Panc1 (cell line): Measurements from ENCODE around the gene TOGARAM1. TPM values are rescaled to one million over a fixed set of nuclear protein-coding genes. Genes with fewer than 3 reads are reported as not detected.

Experiments used
- ATAC-seq: fragments of 200-7000 bp; cut with Tn5 transposase; 2 replicates; pipeline ENCODE4 v1.9.1; 2020; ENCODE audit warnings: mild to moderate bottlenecking, moderate library complexity
- BruUV-seq: library from RNA; stranded (reverse); fragments of 400-500 nt; replicated peaks from 2 replicates; lab custom pipeline; 2021; lab: Mats Ljungman, UMichigan
- CTCF ChIA-PET: fragments of 300-600 bp; sonication (Branson Sonifier 250); formaldehyde crosslinking; loops from one replicate; lab custom pipeline; 2022; ENCODE audit warnings: antibody characterized with exemption; lab: Charles Lee
- POLR2A ChIA-PET: fragments of 300-600 bp; sonication (Branson Sonifier 250); formaldehyde crosslinking; loops from one replicate; lab custom pipeline; 2022; ENCODE audit warnings: antibody characterized with exemption; lab: Charles Lee
- DNase-seq: peaks from one replicate; pipeline ENCODE4 v3.0.0-alpha.2; 2010; ENCODE audit warnings: low read depth, low spot score
- H3K27ac ChIP-seq: 2 replicates; pipeline ENCODE4 v1.5.1; 2011; ENCODE audit warnings: mild to moderate bottlenecking, low read length, inconsistent platforms
- H3K27me3 ChIP-seq: fragments of 200-500 bp; sonication (Bioruptor generic); 2 replicates; pipeline ENCODE4 v1.6.0; 2014; ENCODE audit warnings: low read length, inconsistent platforms; ENCODE audit not compliant: control insufficient read depth, insufficient read depth
- H3K36me3 ChIP-seq: fragments of 200-500 bp; sonication (Bioruptor generic); 2 replicates; pipeline ENCODE4 v1.5.1; 2014; ENCODE audit warnings: inconsistent platforms, mild to moderate bottlenecking, low read length, moderate library complexity; ENCODE audit not compliant: control insufficient read depth, insufficient read depth
- H3K4me1 ChIP-seq: 2 replicates; pipeline ENCODE4 v1.5.1; 2011; ENCODE audit warnings: inconsistent platforms, mild to moderate bottlenecking, low read length, moderate library complexity; ENCODE audit not compliant: control insufficient read depth, insufficient read depth
- H3K4me3 ChIP-seq, 2 experiments: 2 replicates each; pipeline ENCODE4 v1.5.1; 2011 to 2012; ENCODE audit warnings: low read depth in 2 of 2, low read length in 2 of 2, mild to moderate bottlenecking in 2 of 2, inconsistent platforms in 1 of 2, moderate library complexity in 1 of 2
- H3K9me3 ChIP-seq: fragments of 200-500 bp; sonication (Bioruptor generic); 2 replicates; pipeline ENCODE4 v1.5.1; 2014; ENCODE audit warnings: low read depth, mild to moderate bottlenecking, inconsistent platforms, low read length, moderate library complexity; ENCODE audit not compliant: control insufficient read depth, insufficient read depth
- POLR2AphosphoS5 ChIP-seq: IDR thresholded peaks from 2 replicates; pipeline ENCODE4 v1.6.1; 2012; ENCODE audit warnings: mild to moderate bottlenecking, low read depth, low read length, moderate library complexity
- SIN3A ChIP-seq: IDR thresholded peaks from 2 replicates; pipeline ENCODE4 v1.6.1; 2012; ENCODE audit warnings: low read depth, mild to moderate bottlenecking, low read length, moderate library complexity, borderline replicate concordance; ENCODE audit not compliant: insufficient read depth
- TCF7L2 ChIP-seq: IDR thresholded peaks from 2 replicates; pipeline ENCODE4 v1.6.1; 2011; ENCODE audit warnings: mild to moderate bottlenecking, low read depth, low read length, inconsistent platforms
- in situ Hi-C: cut with HindIII; loops from 2 replicates; pipeline ENCODE4 v1.10.0; 2016; ENCODE audit warnings: low sequenced_read_pairs, low pct_unique_long_range_greater_than_20kb
- intact Hi-C: fragments of 100-400 bp; cut with micrococcal nuclease; formaldehyde crosslinking; loops from one replicate; pipeline ENCODE4 v1.10.0; 2022; ENCODE audit not compliant: unreplicated experiment
- total RNA-seq: library from RNA; stranded (reverse); gene quantifications from one replicate; pipeline ENCODE4 v1.2.1, GENCODE V29; 2021; ENCODE audit not compliant: unreplicated experiment
- TF ChIP-seq, protein P1 (sequence below): fragments of 450-650 bp; IDR thresholded peaks from 2 replicates; pipeline ENCODE4 v1.5.1; 2017; ENCODE audit warnings: mild to moderate bottlenecking
- TF ChIP-seq, protein P2 (sequence below), 2 experiments: IDR thresholded peaks; 2 replicates each; pipeline ENCODE4 v1.6.1; 2011 to 2012; ENCODE audit warnings: low read depth in 2 of 2, control low read depth in 1 of 2, low read length in 1 of 2, mild to moderate bottlenecking in 1 of 2, moderate library complexity in 1 of 2; ENCODE audit not compliant: insufficient read depth in 1 of 2

TOGARAM1 gene
- total RNA-seq, 1 experiment from 2014 or later: 11.6 TPM

DNA sequence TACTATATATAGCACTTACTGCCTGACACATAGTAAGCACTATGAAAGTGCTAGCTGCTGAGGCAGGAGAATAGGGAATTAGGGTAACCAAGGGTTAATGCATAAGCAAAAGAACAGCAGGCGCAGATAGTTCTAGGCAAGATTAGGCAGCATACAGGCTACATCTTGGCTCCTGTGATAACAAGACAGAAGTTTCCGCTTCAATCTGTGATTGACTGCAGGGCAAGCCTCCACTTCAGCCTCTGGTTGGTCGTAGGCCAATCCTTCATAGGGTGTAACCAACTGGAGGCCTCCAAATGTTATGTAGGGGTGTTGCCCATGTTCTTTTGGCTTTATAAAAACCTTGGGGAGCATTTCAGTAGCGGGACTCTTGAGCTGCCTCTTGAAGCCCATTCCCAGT lies 47.1 kb upstream of the TOGARAM1 start:
- in situ Hi-C loops (no loop called here), intact Hi-C loops (loop anchor here (5.0 kb wide), 1 partner anchor 352 kb away; no protein-coding TSS in a partner anchor)
- ATAC-seq (no peak), DNase-seq (no peak)
- H3K4me1 ChIP-seq: no peaks in the 10 kb centered on the region
- TF ChIP-seq, protein P1, sequence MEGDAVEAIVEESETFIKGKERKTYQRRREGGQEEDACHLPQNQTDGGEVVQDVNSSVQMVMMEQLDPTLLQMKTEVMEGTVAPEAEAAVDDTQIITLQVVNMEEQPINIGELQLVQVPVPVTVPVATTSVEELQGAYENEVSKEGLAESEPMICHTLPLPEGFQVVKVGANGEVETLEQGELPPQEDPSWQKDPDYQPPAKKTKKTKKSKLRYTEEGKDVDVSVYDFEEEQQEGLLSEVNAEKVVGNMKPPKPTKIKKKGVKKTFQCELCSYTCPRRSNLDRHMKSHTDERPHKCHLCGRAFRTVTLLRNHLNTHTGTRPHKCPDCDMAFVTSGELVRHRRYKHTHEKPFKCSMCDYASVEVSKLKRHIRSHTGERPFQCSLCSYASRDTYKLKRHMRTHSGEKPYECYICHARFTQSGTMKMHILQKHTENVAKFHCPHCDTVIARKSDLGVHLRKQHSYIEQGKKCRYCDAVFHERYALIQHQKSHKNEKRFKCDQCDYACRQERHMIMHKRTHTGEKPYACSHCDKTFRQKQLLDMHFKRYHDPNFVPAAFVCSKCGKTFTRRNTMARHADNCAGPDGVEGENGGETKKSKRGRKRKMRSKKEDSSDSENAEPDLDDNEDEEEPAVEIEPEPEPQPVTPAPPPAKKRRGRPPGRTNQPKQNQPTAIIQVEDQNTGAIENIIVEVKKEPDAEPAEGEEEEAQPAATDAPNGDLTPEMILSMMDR: no peak
- TF ChIP-seq POLR2AphosphoS5 (no peak), SIN3A (no peak), TCF7L2 (no peak)
- TF ChIP-seq, protein P2, sequence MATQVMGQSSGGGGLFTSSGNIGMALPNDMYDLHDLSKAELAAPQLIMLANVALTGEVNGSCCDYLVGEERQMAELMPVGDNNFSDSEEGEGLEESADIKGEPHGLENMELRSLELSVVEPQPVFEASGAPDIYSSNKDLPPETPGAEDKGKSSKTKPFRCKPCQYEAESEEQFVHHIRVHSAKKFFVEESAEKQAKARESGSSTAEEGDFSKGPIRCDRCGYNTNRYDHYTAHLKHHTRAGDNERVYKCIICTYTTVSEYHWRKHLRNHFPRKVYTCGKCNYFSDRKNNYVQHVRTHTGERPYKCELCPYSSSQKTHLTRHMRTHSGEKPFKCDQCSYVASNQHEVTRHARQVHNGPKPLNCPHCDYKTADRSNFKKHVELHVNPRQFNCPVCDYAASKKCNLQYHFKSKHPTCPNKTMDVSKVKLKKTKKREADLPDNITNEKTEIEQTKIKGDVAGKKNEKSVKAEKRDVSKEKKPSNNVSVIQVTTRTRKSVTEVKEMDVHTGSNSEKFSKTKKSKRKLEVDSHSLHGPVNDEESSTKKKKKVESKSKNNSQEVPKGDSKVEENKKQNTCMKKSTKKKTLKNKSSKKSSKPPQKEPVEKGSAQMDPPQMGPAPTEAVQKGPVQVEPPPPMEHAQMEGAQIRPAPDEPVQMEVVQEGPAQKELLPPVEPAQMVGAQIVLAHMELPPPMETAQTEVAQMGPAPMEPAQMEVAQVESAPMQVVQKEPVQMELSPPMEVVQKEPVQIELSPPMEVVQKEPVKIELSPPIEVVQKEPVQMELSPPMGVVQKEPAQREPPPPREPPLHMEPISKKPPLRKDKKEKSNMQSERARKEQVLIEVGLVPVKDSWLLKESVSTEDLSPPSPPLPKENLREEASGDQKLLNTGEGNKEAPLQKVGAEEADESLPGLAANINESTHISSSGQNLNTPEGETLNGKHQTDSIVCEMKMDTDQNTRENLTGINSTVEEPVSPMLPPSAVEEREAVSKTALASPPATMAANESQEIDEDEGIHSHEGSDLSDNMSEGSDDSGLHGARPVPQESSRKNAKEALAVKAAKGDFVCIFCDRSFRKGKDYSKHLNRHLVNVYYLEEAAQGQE (IDR thresholded peaks at IDR 0.05; ENCODE audit: insufficient read depth in 1 of 2, low read depth in 2 of 2, low read length in 1 of 2): no peak
- H3K36me3 ChIP-seq: no peaks in the 10 kb centered on the region
- ChIA-PET CTCF (no interaction called here), POLR2A (no interaction called here)
- no peak overlapping the region for H3K4me3 ChIP-seq
- no TSS peak for BruUV-seq
- no peaks in the 10 kb centered on the region for H3K9me3 ChIP-seq
- H3K27ac ChIP-seq: no peak overlapping the region
- no peaks in the 10 kb centered on the region for H3K27me3 ChIP-seq

DNA sequence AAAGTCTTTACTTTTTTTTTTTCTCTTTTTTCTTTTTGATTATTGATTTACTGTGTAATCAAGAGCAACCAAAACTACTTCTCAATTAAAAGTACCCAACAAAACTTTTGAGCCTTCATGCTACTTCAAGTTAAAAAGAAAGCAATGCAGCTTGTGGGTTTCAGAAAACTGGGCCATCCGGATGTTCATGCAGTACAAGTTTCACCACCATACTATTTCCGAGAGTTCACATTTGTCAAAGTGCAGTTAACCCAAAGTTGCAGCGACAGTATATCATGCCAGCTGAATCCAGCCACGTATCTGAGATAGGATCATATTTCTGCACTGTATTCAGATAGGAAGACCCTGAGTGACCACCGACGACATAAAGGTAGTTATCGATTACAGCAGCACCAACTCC lies 33.2 kb upstream of the TOGARAM1 start:
- H3K4me3 ChIP-seq: no peak overlapping the region
- in situ Hi-C loops: no loop called here
- no peaks in the 10 kb centered on the region; the same call in 1 of the 2 replicates for H3K36me3 ChIP-seq
- no peaks in the 10 kb centered on the region for H3K9me3 ChIP-seq
- ChIA-PET POLR2A (no interaction called here), CTCF (no interaction called here)
- no peak overlapping the region for H3K27ac ChIP-seq
- DNase-seq (no peak), ATAC-seq (no peak)
- BruUV-seq: no TSS peak
- intact Hi-C loops: no loop called here
- no peaks in the 10 kb centered on the region for H3K4me1 ChIP-seq
- no peaks in the 10 kb centered on the region for H3K27me3 ChIP-seq
- TF ChIP-seq, protein P2 (IDR thresholded peaks at IDR 0.05; ENCODE audit: insufficient read depth in 1 of 2, low read depth in 2 of 2, low read length in 1 of 2): no peak
- TF ChIP-seq POLR2AphosphoS5: no peak
- TF ChIP-seq, protein P1: no peak
- no peak for TF ChIP-seq SIN3A
- TF ChIP-seq TCF7L2: no peak
